Esophagus squamous epithelium (tissue), 5 donors: ENCODE measurements around the gene DOCK3. TPM values are rescaled to one million over a fixed set of nuclear protein-coding genes. Genes with fewer than 3 reads are reported as not detected.

Experiments used
- DNase-seq: peaks from one replicate; lab custom pipeline; 2025; lab: John Stamatoyannopoulos, UW
- H3K27ac ChIP-seq, 4 donors: fragments of 200-600 bp; sonication (generic); one replicate each; pipeline ENCODE4 v1.5.1; 2016 to 2019; ENCODE audit warnings: mild to moderate bottlenecking in 1 of 4
- H3K27me3 ChIP-seq, 4 donors: fragments of 200-600 bp; sonication (generic); 1 replicate in 3 of 4; 2 replicates in 1 of 4; pipeline versions ENCODE4 v1.5.1 to v1.6.0; 2017 to 2021; ENCODE audit warnings: antibody characterized with exemption in 1 of 4
- H3K36me3 ChIP-seq, 3 donors: fragments of 200-600 bp; sonication (generic); one replicate each; pipeline ENCODE4 v1.5.1; 2016 to 2019
- H3K4me1 ChIP-seq, 3 donors: fragments of 200-600 bp; sonication (generic); one replicate each; pipeline ENCODE4 v1.5.1; 2017 to 2019
- H3K4me3 ChIP-seq, 4 donors: fragments of 200-600 bp; sonication (generic); 1 replicate in 3 of 4; 2 replicates in 1 of 4; pipeline ENCODE4 v1.5.1; 2016 to 2019; ENCODE audit warnings: mild to moderate bottlenecking in 2 of 4, moderate library complexity in 1 of 4
- H3K9me3 ChIP-seq, 3 donors: fragments of 200-600 bp; sonication (generic); one replicate each; pipeline ENCODE4 v1.5.1; 2016 to 2019
- POLR2A ChIP-seq, 4 donors: fragments of 450-650 bp; IDR thresholded peaks; one replicate each; pipeline ENCODE4 v1.6.1; 2017; ENCODE audit warnings: antibody characterized with exemption in 4 of 4, mild to moderate bottlenecking in 4 of 4, moderate library complexity in 3 of 4
- WGBS, 2 donors: methylation state at CpG; one replicate each; pipeline ENCODE4 v1.1.5; 2018; 5-methylcytosine and 5-hydroxymethylcytosine counted together
- intact Hi-C: fragments of 100-400 bp; cut with DNase I; formaldehyde crosslinking; loops from one replicate; pipeline ENCODE4 v1.15.0; 2022
- total RNA-seq, 4 donors: library from RNA; depleted of rRNA; stranded (reverse); fragments of >200 nt; gene quantifications; one replicate each; pipeline ENCODE4 v1.1.0, GENCODE V29; 2016
- TF ChIP-seq, protein P1 (sequence below), 6 experiments: fragments of 450-650 bp in 4 of 6; fragments of 200-600 bp in 2 of 6; sonication (generic) in 2 of 6; IDR thresholded peaks; one replicate each; pipeline ENCODE4 v1.5.1; 2016 to 2019; ENCODE audit warnings: antibody characterized with exemption in 6 of 6, mild to moderate bottlenecking in 4 of 6, moderate library complexity in 4 of 6
- donor health status: DM: yes; HTN: yes; CAD: no.

DOCK3 gene
- total RNA-seq, 4 donors from 2014 or later, result 0.92 to 1.7 (median 1.4) TPM

DNA sequence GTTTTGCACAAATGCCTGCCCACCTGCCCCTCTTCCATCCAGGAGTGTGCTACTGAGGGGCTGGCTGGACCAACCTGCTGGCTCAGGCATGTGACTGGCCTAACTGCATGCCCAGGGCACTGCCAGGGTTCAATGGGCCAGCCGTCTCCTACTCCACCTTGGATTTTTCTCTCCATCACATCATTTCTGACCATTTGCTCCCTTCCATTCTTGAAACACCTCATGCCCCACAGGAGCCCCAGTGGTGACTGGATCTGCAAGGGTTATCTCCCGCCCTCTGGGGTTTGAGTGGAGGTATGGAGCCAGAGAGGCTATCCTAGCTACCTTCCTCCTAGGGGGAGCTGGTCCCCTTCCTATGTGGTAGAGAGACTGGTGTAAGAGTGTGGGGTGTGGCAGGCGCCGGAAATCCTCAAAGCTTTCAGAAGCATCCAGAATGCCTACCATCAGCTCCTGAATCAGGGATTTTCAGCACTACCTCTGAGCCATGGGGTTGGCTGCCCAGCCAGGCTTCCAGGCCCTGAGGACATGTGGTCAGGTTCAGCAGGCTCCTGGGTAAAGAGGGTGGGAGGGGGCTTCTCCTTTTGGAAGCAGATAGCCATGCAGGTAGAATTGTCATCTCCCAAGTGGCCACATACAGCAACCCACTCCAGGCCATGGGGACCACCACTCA is 707.5 kb downstream of the DOCK3 start:
- intact Hi-C loops, result no loop called here

DNA sequence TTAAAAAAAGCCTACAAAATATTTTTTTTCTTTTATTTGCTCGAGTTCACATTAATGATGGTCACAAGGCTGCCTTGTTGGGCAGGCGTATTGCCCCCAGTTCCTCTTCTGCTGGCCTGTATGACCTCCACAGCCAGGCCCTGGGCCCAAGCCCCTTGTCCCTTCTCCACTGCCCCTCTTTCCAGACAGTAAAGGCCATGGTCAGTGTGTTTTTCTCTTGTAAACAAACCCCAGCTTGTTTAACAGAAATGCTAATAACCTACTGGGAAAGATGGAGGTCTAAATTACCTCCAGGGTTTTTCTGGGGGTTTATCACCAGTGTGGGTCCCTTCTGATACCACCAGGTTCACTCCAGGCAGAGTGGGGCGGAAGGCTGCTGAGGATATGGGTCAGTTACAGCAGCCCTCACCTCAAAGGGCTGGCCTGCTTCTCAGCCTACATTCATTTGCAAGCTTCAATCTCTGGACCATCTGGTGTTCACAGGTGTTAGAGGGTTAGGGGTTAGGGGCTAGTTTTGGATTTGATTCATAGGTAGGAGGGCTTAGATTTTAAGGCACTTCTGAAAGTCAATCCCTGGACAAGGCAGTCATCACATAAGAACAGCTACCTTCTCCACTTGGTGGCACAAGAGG is 708.3 kb downstream of the DOCK3 start:
- peaks cover 0 to 14% (median 0%) of the 10 kb centered on the region in 3 donors for H3K36me3 ChIP-seq
- 80 to 97% methylated on average over 3 of the region's 3 CpGs for WGBS, 2 donors
- no peak overlapping the region for H3K4me3 ChIP-seq
- no peaks in the 10 kb centered on the region for H3K27me3 ChIP-seq
- no peak for TF ChIP-seq POLR2A (IDR thresholded peaks at IDR 0.05)
- TF ChIP-seq, protein P1, sequence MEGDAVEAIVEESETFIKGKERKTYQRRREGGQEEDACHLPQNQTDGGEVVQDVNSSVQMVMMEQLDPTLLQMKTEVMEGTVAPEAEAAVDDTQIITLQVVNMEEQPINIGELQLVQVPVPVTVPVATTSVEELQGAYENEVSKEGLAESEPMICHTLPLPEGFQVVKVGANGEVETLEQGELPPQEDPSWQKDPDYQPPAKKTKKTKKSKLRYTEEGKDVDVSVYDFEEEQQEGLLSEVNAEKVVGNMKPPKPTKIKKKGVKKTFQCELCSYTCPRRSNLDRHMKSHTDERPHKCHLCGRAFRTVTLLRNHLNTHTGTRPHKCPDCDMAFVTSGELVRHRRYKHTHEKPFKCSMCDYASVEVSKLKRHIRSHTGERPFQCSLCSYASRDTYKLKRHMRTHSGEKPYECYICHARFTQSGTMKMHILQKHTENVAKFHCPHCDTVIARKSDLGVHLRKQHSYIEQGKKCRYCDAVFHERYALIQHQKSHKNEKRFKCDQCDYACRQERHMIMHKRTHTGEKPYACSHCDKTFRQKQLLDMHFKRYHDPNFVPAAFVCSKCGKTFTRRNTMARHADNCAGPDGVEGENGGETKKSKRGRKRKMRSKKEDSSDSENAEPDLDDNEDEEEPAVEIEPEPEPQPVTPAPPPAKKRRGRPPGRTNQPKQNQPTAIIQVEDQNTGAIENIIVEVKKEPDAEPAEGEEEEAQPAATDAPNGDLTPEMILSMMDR (IDR thresholded peaks at IDR 0.05), result no peak
- H3K27ac ChIP-seq, result no peak overlapping the region
- H3K9me3 ChIP-seq, result no peaks in the 10 kb centered on the region
- DNase-seq, result no peak
- peaks cover 29 to 42% (median 31%) of the 10 kb centered on the region in 3 donors for H3K4me1 ChIP-seq
- intact Hi-C loops, result no loop called here

More for the DNA sequence above, 707.5 kb downstream of the DOCK3 start:
- no peaks in the 10 kb centered on the region for H3K9me3 ChIP-seq
- peaks cover 0 to 8% (median 0%) of the 10 kb centered on the region in 3 donors for H3K36me3 ChIP-seq
- no peaks in the 10 kb centered on the region for H3K27me3 ChIP-seq
- H3K27ac ChIP-seq, result no peak overlapping the region
- H3K4me3 ChIP-seq, result no peak overlapping the region
- 100% methylated on average over 1 to 2 of the region's 4 CpGs for WGBS, 2 donors
- no peak for DNase-seq
- TF ChIP-seq POLR2A (IDR thresholded peaks at IDR 0.05), result no peak
- TF ChIP-seq, protein P1 (IDR thresholded peaks at IDR 0.05), result no peak
- H3K4me1 ChIP-seq, result peaks cover 21 to 33% (median 22%) of the 10 kb centered on the region in 3 donors

DNA sequence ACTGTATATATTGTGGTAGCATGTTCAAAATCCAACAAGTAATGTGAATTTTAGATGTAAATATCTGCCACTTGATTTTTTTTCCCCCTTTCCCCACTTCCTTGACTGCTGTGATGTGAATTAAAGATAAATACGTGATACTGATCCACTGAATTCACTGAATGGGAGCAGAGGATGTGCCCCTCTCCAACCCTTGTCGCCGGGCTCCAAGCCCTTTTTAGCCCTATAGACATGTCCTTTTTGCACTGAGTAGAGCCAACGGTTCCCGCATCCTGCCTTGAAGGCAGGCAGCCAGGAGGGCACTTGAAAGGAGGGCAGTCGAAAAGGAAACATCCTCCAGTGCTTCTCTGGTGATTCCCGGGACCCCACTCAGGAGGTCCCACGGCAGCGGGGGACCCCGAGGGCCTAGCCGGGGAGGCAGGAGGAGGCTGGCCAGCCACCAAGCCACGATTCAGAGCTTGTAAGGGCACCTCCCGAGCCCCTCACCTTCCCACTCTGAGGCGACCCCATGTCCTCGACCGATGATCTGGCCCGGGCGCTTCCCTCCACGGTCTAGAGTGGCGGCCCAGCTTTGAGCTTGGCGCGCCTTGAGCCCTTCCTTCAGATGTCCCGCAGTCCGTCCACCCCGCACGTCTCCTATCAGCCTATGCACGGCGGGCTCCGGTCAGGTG is 709.5 kb downstream of the DOCK3 start:
- peaks cover 0 to 25% (median 0%) of the 10 kb centered on the region in 3 donors for H3K36me3 ChIP-seq
- peak overlapping the region; percentile 52 to 90 (median 83) for H3K4me3 ChIP-seq
- H3K27ac ChIP-seq, result peak overlapping the region; percentile 92 to 99 (median 96)
- no peak for DNase-seq
- no peak for TF ChIP-seq POLR2A (IDR thresholded peaks at IDR 0.05)
- TF ChIP-seq, protein P1 (IDR thresholded peaks at IDR 0.05), result no peak
- peaks cover 41 to 53% (median 42%) of the 10 kb centered on the region in 3 donors for H3K4me1 ChIP-seq
- intact Hi-C loops, result no loop called here
- WGBS, 2 donors, result 0 to 1% methylated on average over 8 to 20 of the region's 29 CpGs
- H3K9me3 ChIP-seq, result no peaks in the 10 kb centered on the region
- H3K27me3 ChIP-seq, result no peaks in the 10 kb centered on the region

DNA sequence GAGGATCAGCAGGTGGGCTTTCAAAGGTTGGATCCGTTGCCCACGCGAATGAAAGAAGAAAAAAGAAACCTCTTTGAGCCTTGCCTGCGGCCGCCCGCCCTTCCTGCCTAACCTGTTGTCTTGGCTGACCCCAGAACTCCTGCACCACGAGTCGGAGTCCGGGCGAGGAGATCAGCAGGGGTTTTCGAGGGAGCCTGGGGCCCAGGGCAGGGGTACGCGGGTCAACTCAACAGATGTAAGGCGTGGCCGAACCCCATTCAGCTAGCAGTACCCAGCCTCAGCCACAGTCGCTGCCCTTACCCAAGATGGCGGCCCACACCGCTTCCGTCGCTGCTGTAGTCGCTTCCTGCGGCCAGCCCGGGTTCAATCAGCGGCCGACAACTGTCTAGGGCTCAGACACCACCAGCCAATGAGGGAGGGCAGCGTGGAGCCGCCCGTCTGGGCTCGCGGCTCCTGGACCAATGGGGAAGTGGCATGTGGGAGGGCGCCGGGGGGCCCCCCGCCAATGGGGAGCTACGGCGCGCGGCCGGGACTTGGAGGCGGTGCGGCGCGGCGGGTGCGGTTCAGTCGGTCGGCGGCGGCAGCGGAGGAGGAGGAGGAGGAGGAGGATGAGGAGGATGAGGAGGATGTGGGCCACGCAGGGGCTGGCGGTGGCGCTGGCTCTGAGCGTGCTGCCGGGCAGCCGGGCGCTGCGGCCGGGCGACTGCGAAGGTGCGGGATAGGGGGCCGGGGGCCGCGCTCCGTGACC is 710.2 kb downstream of the DOCK3 start, which contains the start of gene MANF:
Gene MANF (plus strand): TSS at position 566 of the 748 bp plus-strand sequence. CDS start 52 bp downstream, at position 618.
- TF ChIP-seq, protein P1 (IDR thresholded peaks at IDR 0.05), result peak in 4 of 6 experiments; percentile 15 to 40 (median 32)
- TF ChIP-seq POLR2A (IDR thresholded peaks at IDR 0.05), result peak in 3 of 4 donors; percentile 86 to 92 (median 88)
- 0% methylated on average over 3 of the region's 65 CpGs; no CpG with 5 or more reads in 1 of the 2 donors for WGBS, 2 donors
- Histone ChIP-seq H3K9me3 (no peaks in the 10 kb centered on the region), H3K4me3 (peak within 1 kb of the TSS; percentile 52 to 90 (median 83)), H3K36me3 (peaks cover 0 to 26% (median 0%) of the 10 kb centered on the region in 3 donors), H3K27ac (peak within 1 kb of the TSS; percentile 92 to 99 (median 96)), H3K4me1 (peaks cover 44 to 60% (median 46%) of the 10 kb centered on the region in 3 donors), H3K27me3 (no peaks in the 10 kb centered on the region)
- peak; percentile 87 for DNase-seq
- intact Hi-C loops, result no loop called here
